ENCODE results near the gene OR52I2. TPM values are rescaled to one million over a fixed set of nuclear protein-coding genes. Genes with fewer than 3 reads are reported as not detected.

Gene OR52I2
- not detected for total RNA-seq

GRCh38 chr11:4581443-4581842, at the start of gene OR52I2:
Gene OR52I2, plus strand, starts transcription at chr11:4581743.

GRCh38 chr11:4544891-4545290, 36.7 kb upstream of the OR52I2 start, which contains the start of gene OR52M1:
Gene OR52M1, plus strand, starts transcription at chr11:4545191. Its CDS starts 0 bp downstream, at chr11:4545191.

GRCh38 chr11:4593739-4594138, 12.2 kb downstream of the OR52I2 start, which contains the start of gene OR52I1:
Gene OR52I1, plus strand, starts transcription at chr11:4594039. Its CDS starts 0 bp downstream, at chr11:4594039.

GRCh38 chr11:4607781-4608666, 26.5 kb downstream of the OR52I2 start, which contains the start of gene TRIM68:
Gene TRIM68, minus strand, starts transcription at chr11:4608231. Its CDS starts 2,727 bp downstream, at chr11:4605504.

GRCh38 chr11:4636962-4637661, 55.6 kb downstream of the OR52I2 start, which contains the start of gene OR51D1:
Gene OR51D1, plus strand, starts transcription at chr11:4637477. Its CDS starts 2,314 bp downstream, at chr11:4639791.

Other genes starting within 250 kb of the OR52I2 start
- gene OR52B4, start 213.4 kb upstream of the OR52I2 start, total RNA-seq, result not detected
- 2.8 TPM for gene TRIM21, start 188.0 kb upstream of the OR52I2 start, total RNA-seq
- gene OR52K2, start 132.4 kb upstream of the OR52I2 start, total RNA-seq, result not detected
- not detected for gene OR52K1, start 99.1 kb upstream of the OR52I2 start, total RNA-seq
- not detected for gene OR52M1, start 36.6 kb upstream of the OR52I2 start, total RNA-seq
- gene OR52I1, start 12.3 kb downstream of the OR52I2 start, total RNA-seq, result not detected
- 13.8 TPM for gene TRIM68, start 26.5 kb downstream of the OR52I2 start, total RNA-seq
- not detected for gene OR51D1, start 55.7 kb downstream of the OR52I2 start, total RNA-seq
- gene OR51E1, start 62.2 kb downstream of the OR52I2 start, total RNA-seq, result not detected
- gene OR51E2, start 116.1 kb downstream of the OR52I2 start, total RNA-seq, result not detected
- not detected for gene MMP26, start 123.0 kb downstream of the OR52I2 start, total RNA-seq
- not detected for gene OR51F1, start 188.2 kb downstream of the OR52I2 start, total RNA-seq
- gene OR52R1, start 222.6 kb downstream of the OR52I2 start, total RNA-seq, result not detected
- not detected for gene OR51F2, start 239.6 kb downstream of the OR52I2 start, total RNA-seq